ENCODE data around the gene THRB. TPM values are rescaled to one million over a fixed set of nuclear protein-coding genes. Genes with fewer than 3 reads are reported as not detected.

Gene THRB
- total RNA-seq, 1 donor from 2014 or later, result 22.8 TPM

DNA sequence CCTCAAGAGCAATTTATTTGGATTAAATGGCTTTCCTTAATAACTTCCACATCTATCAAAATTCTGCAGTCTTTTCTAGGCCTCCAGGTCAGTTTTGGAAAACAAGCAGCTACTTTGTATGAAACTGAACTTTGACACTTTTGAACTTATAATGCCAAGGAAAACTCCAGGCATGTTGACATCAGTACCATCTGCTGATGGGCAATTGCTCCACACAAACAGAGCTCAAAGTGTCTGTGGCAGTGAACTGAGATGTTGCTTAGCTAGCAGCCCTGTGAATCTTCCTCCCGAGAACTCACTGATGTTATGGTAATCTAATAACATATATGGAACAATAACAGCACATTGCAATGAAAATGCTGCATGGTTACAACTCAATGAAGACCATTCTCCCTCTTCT lies 250.2 kb downstream of the THRB start:
- Histone ChIP-seq H3K36me3 (no peaks in the 10 kb centered on the region), H3K9me3 (no peaks in the 10 kb centered on the region), H3K27ac (no peak overlapping the region), H3K4me1 (peaks cover 19% of the 10 kb centered on the region), H3K4me3 (no peak overlapping the region), H3K27me3 (no peaks in the 10 kb centered on the region)
- no peak for TF ChIP-seq POLR2AphosphoS5 (IDR thresholded peaks at IDR 0.05; ENCODE audit: insufficient read depth in 1 of 2, low read depth in 1 of 2)
- TF ChIP-seq, protein P1, sequence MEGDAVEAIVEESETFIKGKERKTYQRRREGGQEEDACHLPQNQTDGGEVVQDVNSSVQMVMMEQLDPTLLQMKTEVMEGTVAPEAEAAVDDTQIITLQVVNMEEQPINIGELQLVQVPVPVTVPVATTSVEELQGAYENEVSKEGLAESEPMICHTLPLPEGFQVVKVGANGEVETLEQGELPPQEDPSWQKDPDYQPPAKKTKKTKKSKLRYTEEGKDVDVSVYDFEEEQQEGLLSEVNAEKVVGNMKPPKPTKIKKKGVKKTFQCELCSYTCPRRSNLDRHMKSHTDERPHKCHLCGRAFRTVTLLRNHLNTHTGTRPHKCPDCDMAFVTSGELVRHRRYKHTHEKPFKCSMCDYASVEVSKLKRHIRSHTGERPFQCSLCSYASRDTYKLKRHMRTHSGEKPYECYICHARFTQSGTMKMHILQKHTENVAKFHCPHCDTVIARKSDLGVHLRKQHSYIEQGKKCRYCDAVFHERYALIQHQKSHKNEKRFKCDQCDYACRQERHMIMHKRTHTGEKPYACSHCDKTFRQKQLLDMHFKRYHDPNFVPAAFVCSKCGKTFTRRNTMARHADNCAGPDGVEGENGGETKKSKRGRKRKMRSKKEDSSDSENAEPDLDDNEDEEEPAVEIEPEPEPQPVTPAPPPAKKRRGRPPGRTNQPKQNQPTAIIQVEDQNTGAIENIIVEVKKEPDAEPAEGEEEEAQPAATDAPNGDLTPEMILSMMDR (IDR thresholded peaks at IDR 0.05), result no peak
- intact Hi-C loops (cut with DNase I), result no loop called here
- no peak for DNase-seq (ENCODE audit: extremely low spot score in 2 of 2)

DNA sequence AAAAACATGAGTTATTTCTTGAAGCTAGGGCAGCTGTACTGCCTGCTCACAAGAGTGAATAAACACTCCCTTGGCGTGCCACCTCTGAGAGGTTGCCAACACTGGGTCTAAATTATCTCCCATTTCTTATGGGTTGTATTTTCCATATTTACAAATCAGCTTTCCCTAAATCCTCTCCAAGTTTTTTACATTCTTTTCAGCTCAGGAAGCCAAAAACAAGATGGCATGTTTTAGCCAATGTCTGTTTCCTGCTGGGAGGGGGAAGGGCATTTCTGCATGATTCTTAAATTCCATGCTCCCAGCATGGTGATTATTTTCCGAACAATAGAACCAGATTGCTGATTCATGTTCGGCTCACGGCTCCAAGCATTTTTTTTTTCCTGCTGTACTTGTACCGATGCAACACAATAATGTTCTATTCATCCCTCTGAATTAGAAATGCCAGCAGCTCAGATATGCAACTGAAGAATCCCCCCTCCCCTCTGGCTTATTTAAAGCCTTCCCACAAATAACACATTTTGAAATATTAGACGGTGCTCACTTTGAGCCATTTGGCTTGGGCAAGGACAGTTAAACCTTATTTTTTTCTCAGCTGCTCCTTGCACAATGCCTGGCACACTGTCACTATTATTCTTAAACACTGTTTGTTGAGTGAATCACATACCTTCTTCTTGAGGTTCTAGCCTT lies 252.5 kb downstream of the THRB start:
- Histone ChIP-seq H3K36me3 (no peaks in the 10 kb centered on the region), H3K9me3 (no peaks in the 10 kb centered on the region), H3K27me3 (no peaks in the 10 kb centered on the region), H3K27ac (no peak overlapping the region), H3K4me1 (peaks cover 19% of the 10 kb centered on the region), H3K4me3 (no peak overlapping the region)
- TF ChIP-seq POLR2A (IDR thresholded peaks at IDR 0.05) (no peak), POLR2AphosphoS5 (IDR thresholded peaks at IDR 0.05; ENCODE audit: insufficient read depth in 1 of 2, low read depth in 1 of 2) (peak in 1 of 2 donors; percentile 84)
- TF ChIP-seq, protein P1 (IDR thresholded peaks at IDR 0.05), result no peak
- DNase-seq (ENCODE audit: extremely low spot score in 2 of 2), result no peak
- intact Hi-C loops (cut with DNase I), result no loop called here

DNA sequence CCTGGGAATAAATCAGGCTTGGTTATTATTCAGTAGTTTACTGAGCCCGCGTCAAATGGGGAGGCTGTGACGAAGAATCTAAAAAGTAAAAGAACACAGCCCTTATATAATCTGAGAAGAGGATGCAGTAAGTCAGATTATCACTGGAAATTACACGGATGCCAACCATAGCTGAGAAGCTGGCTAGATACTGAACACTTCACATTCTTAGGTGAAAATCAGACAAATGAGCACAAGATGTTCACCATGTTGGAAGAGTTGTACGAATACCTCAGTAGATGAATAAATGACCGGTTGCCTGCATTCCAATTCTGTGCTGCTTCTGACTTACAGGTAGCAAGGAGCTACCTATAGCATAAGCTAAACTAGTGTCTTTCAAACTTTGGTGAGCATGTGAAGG lies 254.3 kb downstream of the THRB start:
- Histone ChIP-seq H3K4me1 (peaks cover 19% of the 10 kb centered on the region), H3K27me3 (no peaks in the 10 kb centered on the region), H3K36me3 (no peaks in the 10 kb centered on the region), H3K27ac (no peak overlapping the region), H3K9me3 (no peaks in the 10 kb centered on the region), H3K4me3 (no peak overlapping the region)
- no peak for DNase-seq (ENCODE audit: extremely low spot score in 2 of 2)
- intact Hi-C loops (cut with DNase I), result no loop called here
- TF ChIP-seq POLR2A (IDR thresholded peaks at IDR 0.05), result no peak

DNA sequence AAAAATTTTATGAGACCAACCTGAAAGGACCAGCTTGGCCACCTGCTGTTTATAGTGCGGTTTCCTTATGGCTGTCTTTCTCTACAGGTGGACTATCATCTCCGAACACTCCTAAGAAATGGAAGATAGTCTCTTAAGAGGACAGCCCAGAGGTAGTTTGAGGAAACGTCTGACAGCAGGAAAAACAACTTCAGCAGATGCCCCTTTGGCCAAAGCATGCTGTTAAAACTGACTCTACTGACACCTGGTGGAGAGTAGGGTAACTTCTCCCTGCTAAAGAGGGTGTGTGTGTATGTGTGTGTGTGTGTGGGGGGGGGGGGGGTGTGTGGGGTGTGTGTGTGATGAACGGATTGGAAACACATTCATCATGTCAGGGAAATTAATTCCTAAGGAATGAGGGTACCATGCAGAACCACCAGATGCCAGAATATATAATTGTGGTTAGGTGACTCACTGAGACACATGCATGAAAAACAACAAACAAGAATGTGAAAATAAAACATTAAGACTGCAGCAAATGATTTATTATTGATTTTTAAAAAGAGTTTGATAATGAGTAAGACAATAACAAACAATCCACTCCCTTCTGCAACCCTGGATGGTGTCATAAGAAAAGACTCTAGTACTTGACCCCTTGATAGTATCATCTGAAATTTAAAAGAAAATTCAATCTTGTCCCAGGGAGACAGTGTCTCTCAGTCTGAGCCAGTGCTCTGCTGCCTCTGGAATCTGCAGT lies 256.5 kb downstream of the THRB start:
- H3K27me3 ChIP-seq, result no peaks in the 10 kb centered on the region
- no peaks in the 10 kb centered on the region for H3K36me3 ChIP-seq
- intact Hi-C loops (cut with DNase I), result no loop called here
- no peak overlapping the region for H3K4me3 ChIP-seq
- peak overlapping the region; percentile 17 for H3K27ac ChIP-seq
- H3K4me1 ChIP-seq, result peaks cover 18% of the 10 kb centered on the region
- TF ChIP-seq POLR2AphosphoS5 (IDR thresholded peaks at IDR 0.05; ENCODE audit: insufficient read depth in 1 of 2, low read depth in 1 of 2), result no peak
- TF ChIP-seq, protein P1 (IDR thresholded peaks at IDR 0.05), result peak; percentile 38 to 77 (median 52)
- DNase-seq (ENCODE audit: extremely low spot score in 2 of 2), result no peak
- H3K9me3 ChIP-seq, result no peaks in the 10 kb centered on the region

DNA sequence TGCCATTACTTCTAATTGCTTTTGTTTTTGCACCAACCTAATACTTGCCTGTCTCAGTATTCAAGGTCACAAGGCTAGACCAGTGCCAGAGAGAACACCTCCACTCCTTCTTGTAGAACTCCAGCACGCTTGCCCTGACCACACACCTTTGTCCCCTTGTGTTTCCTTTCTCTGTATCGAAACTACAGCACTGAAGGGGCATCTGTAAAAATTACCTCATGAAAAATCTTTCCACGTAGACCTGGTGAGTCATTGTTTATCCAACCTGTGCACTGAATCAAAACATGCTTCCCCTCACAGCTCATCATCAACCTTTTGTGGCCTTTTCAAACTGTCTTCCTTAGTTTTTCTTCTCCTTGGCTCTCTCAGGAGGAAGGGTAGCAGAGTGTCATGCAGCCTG lies 259.5 kb downstream of the THRB start:
- Histone ChIP-seq H3K27ac (no peak overlapping the region), H3K9me3 (no peaks in the 10 kb centered on the region), H3K27me3 (no peaks in the 10 kb centered on the region), H3K36me3 (no peaks in the 10 kb centered on the region), H3K4me1 (no peaks in the 10 kb centered on the region), H3K4me3 (no peak overlapping the region)
- TF ChIP-seq POLR2AphosphoS5 (IDR thresholded peaks at IDR 0.05; ENCODE audit: insufficient read depth in 1 of 2, low read depth in 1 of 2) (no peak), POLR2A (IDR thresholded peaks at IDR 0.05) (no peak)
- TF ChIP-seq, protein P1 (IDR thresholded peaks at IDR 0.05), result no peak
- peak in 1 of 2 donors; percentile 37 for DNase-seq (ENCODE audit: extremely low spot score in 2 of 2)
- intact Hi-C loops (cut with DNase I), result no loop called here

Measured in vagina (tissue), 2 donors.